Gastrocnemius medialis (tissue), 4 donors: Measurements from ENCODE around the gene TCHHL1. TPM values are rescaled to one million over a fixed set of nuclear protein-coding genes. Genes with fewer than 3 reads are reported as not detected.

Experiments used
- ATAC-seq, 2 donors: fragments of 150-250 bp; one replicate each; pipeline ENCODE4 v1.9.1; 2016
- DNase-seq, 2 donors: peaks; one replicate each; pipeline ENCODE4 v3.0.0-alpha.2; 2019
- H3K27ac ChIP-seq, 4 donors: fragments of 200-600 bp; sonication (generic); 1 replicate in 1 of 4; 2 replicates in 3 of 4; pipeline ENCODE4 v1.5.1; 2016 to 2018; ENCODE audit warnings: mild to moderate bottlenecking in 2 of 4, moderate library complexity in 1 of 4
- H3K27me3 ChIP-seq, 3 donors: fragments of 200-600 bp; sonication (generic) in 2 of 3; 1 replicate in 1 of 3; 2 replicates in 2 of 3; pipeline versions ENCODE4 v1.5.1 to v1.6.0; 2016 to 2019; ENCODE audit warnings: mild to moderate bottlenecking in 1 of 3, moderate library complexity in 1 of 3
- H3K36me3 ChIP-seq, 2 donors: fragments of 200-600 bp; sonication (generic) in 1 of 2; one replicate each; pipeline ENCODE4 v1.5.1; 2017 to 2018
- H3K4me1 ChIP-seq, 2 donors: fragments of 200-600 bp; sonication (generic) in 1 of 2; one replicate each; pipeline ENCODE4 v1.5.1; 2016 to 2017; ENCODE audit warnings: mild to moderate bottlenecking in 2 of 2
- H3K4me3 ChIP-seq, 4 donors: fragments of 200-600 bp; sonication (generic) in 3 of 4; 1 replicate in 1 of 4; 2 replicates in 3 of 4; pipeline ENCODE4 v1.5.1; 2016 to 2019; ENCODE audit warnings: mild to moderate bottlenecking in 2 of 4
- H3K9me3 ChIP-seq, 3 donors: fragments of 200-600 bp; sonication (generic) in 2 of 3; 1 replicate in 1 of 3; 2 replicates in 2 of 3; pipeline ENCODE4 v1.5.1; 2016 to 2019
- POLR2A ChIP-seq, 2 donors: fragments of 450-650 bp; IDR thresholded peaks; one replicate each; pipeline ENCODE4 v1.6.1; 2017; ENCODE audit warnings: antibody characterized with exemption in 2 of 2, mild to moderate bottlenecking in 2 of 2, moderate library complexity in 2 of 2
- in situ Hi-C, 4 donors: fragments of 200-750 bp; cut with MboI; loops; one replicate each; pipeline versions ENCODE4 v1.15.0 to v1.8.0; 2017; ENCODE audit warnings: low sequenced_read_pairs in 4 of 4
- intact Hi-C: fragments of 100-400 bp; cut with DNase I; formaldehyde crosslinking; loops from one replicate; pipeline ENCODE4 v1.15.1; 2023; ENCODE audit warnings: low total_unique reads
- total RNA-seq, 4 donors: library from RNA; depleted of rRNA; stranded (reverse); fragments of >200 nt; gene quantifications; one replicate each; pipeline versions ENCODE4 v1.1.0 to v1.2.3, GENCODE V29; 2016
- TF ChIP-seq, protein P1 (sequence below), 5 experiments: fragments of 450-650 bp in 3 of 5; fragments of 200-600 bp in 2 of 5; sonication (generic) in 2 of 5; IDR thresholded peaks in 4 of 5; conservative IDR thresholded peaks in 1 of 5; 1 replicate in 4 of 5; 2 replicates in 1 of 5; pipeline ENCODE4 v1.5.1; 2016 to 2019; ENCODE audit warnings: antibody characterized with exemption in 5 of 5, mild to moderate bottlenecking in 3 of 5, moderate library complexity in 3 of 5

The TCHHL1 gene
- total RNA-seq, 4 donors from 2014 or later: not detected

DNA sequence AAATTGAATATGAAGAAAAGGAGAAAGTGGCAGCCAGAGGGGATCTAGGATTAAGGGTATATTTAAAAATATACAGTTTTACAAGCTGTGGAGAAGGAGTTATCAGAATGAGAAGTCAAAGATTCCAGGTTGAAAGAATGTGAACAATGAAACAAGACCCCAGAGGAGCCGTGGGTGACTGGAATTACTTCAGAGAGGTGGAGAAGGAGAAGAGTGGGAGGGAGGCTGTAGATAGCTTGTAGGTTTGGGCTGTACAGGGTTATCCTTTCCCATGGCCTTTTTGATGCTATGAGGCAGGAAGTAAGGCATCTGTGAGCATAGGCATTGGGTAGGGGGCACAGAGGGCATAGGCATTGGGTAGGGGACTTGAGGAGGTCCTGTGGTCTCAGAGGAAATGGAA is 46.8 kb downstream of the TCHHL1 start:
- TF ChIP-seq, protein P1, sequence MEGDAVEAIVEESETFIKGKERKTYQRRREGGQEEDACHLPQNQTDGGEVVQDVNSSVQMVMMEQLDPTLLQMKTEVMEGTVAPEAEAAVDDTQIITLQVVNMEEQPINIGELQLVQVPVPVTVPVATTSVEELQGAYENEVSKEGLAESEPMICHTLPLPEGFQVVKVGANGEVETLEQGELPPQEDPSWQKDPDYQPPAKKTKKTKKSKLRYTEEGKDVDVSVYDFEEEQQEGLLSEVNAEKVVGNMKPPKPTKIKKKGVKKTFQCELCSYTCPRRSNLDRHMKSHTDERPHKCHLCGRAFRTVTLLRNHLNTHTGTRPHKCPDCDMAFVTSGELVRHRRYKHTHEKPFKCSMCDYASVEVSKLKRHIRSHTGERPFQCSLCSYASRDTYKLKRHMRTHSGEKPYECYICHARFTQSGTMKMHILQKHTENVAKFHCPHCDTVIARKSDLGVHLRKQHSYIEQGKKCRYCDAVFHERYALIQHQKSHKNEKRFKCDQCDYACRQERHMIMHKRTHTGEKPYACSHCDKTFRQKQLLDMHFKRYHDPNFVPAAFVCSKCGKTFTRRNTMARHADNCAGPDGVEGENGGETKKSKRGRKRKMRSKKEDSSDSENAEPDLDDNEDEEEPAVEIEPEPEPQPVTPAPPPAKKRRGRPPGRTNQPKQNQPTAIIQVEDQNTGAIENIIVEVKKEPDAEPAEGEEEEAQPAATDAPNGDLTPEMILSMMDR (IDR thresholded peaks at IDR 0.05 in 4 of 5, conservative IDR thresholded peaks at IDR 0.05 in 1 of 5): no peak
- TF ChIP-seq POLR2A (IDR thresholded peaks at IDR 0.05): no peak
- Histone ChIP-seq H3K27me3 (peaks cover 0 to 6% (median 2%) of the 10 kb centered on the region in 3 donors), H3K36me3 (no peaks in the 10 kb centered on the region), H3K9me3 (no peaks in the 10 kb centered on the region), H3K4me3 (no peak overlapping the region), H3K27ac (no peak overlapping the region), H3K4me1 (peaks cover 0 to under 1% of the 10 kb centered on the region in 2 donors)
- intact Hi-C loops (no loop called here), in situ Hi-C loops (no loop called here)
- ATAC-seq: no peak
- DNase-seq: no peak

DNA sequence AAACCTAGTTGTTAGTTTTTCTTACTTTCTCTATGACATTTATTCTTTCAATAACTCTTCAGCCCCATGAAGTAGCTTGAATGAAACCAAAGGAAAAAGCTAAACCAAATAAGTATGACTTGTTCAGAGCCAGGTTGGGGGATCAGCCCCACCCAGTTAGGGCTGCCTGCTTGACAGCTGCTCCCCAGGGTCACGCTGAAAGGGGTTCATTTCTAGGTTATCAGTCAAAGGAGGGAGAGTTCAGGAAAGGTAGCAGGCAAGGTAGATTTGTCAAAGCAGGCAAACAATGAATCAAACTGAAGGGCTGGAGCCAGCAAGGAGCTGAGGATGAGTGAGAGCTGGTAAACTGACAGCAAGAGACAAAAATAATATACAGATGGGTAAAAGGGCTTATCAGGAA is 49.0 kb downstream of the TCHHL1 start:
- TF ChIP-seq, protein P1 (IDR thresholded peaks at IDR 0.05 in 4 of 5, conservative IDR thresholded peaks at IDR 0.05 in 1 of 5): no peak
- TF ChIP-seq POLR2A (IDR thresholded peaks at IDR 0.05): no peak
- Histone ChIP-seq H3K36me3 (no peaks in the 10 kb centered on the region), H3K4me1 (peaks cover 0 to 9% of the 10 kb centered on the region in 2 donors), H3K27me3 (peaks cover 2 to 16% (median 8%) of the 10 kb centered on the region in 3 donors), H3K4me3 (no peak overlapping the region), H3K27ac (no peak overlapping the region), H3K9me3 (no peaks in the 10 kb centered on the region)
- ATAC-seq: no peak
- intact Hi-C loops (loop anchor here (5.0 kb wide), 1 partner anchor 43 kb away; no protein-coding TSS in a partner anchor), in situ Hi-C loops (no loop called here)
- no peak for DNase-seq

DNA sequence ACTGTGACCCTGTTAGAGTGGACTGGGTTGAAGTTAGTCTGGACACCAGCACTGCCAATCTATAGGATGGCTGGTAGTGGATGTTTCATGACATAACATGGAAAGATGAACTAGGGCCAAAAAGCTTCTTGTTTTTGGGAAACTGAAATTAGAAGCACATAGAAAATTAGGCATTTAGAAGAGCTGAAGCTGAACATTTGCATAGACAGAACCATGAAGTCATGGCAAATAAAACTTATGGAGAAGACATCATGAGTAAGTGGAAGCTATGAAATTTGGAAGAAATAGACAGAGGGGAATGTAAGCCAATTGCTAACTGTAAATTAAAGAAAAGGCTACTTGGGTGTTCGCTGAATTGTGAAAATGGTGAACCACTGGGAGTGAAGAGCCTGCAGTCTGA is 49.4 kb downstream of the TCHHL1 start:
- no peak for ATAC-seq
- no peak overlapping the region for H3K4me3 ChIP-seq
- H3K27ac ChIP-seq: no peak overlapping the region
- H3K9me3 ChIP-seq: no peaks in the 10 kb centered on the region
- TF ChIP-seq POLR2A (IDR thresholded peaks at IDR 0.05): no peak
- TF ChIP-seq, protein P1 (IDR thresholded peaks at IDR 0.05 in 4 of 5, conservative IDR thresholded peaks at IDR 0.05 in 1 of 5): no peak
- H3K4me1 ChIP-seq: peaks cover 0 to 11% of the 10 kb centered on the region in 2 donors
- H3K27me3 ChIP-seq: peaks cover 2 to 16% (median 9%) of the 10 kb centered on the region in 3 donors
- H3K36me3 ChIP-seq: no peaks in the 10 kb centered on the region
- intact Hi-C loops (loop anchor here (5.0 kb wide), 1 partner anchor 42 kb away; no protein-coding TSS in a partner anchor), in situ Hi-C loops (no loop called here)
- DNase-seq: no peak

DNA sequence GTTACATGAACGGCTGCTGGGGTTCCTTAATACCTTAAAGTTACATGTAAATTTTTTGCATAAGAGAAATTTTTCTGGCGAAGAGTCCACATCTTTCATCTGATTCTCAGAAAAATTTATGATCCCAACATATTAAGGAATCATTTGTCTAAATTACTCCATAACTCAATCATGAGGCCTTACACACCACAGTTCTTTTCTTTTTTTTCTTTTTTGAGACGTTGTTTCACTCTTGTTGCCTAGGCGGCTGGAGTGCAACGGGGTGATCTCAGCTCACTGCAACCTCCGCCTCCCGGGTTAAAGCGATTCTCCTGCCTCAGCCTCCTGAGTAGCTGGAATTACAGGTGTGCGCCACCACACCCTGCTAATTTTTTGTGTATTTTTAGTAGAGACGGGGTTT is 50.0 kb downstream of the TCHHL1 start:
- ATAC-seq (no peak), DNase-seq (no peak)
- intact Hi-C loops: loop anchor here (5.0 kb wide), 1 partner anchor 42 kb away; no protein-coding TSS in a partner anchor
- TF ChIP-seq POLR2A (IDR thresholded peaks at IDR 0.05): no peak
- TF ChIP-seq, protein P1 (IDR thresholded peaks at IDR 0.05 in 4 of 5, conservative IDR thresholded peaks at IDR 0.05 in 1 of 5): no peak
- H3K36me3 ChIP-seq: no peaks in the 10 kb centered on the region
- peaks cover 2 to 16% (median 9%) of the 10 kb centered on the region in 3 donors for H3K27me3 ChIP-seq
- no peak overlapping the region for H3K4me3 ChIP-seq
- in situ Hi-C loops: no loop called here
- H3K4me1 ChIP-seq: peaks cover 3 to 11% of the 10 kb centered on the region in 2 donors
- H3K9me3 ChIP-seq: no peaks in the 10 kb centered on the region
- H3K27ac ChIP-seq: no peak overlapping the region
